HepG2 (cell line): ENCODE data around the gene FMNL2. TPM values are rescaled to one million over a fixed set of nuclear protein-coding genes. Genes with fewer than 3 reads are reported as not detected.
A peak's percentile ranks its signal among the peaks of the same experiment; 100 is the strongest.

ENCODE experiments used
- REXO4 ChIP-seq: sonication (generic); formaldehyde crosslinking; IDR thresholded peaks from 2 replicates; pipeline ENCODE4 v1.8.0; 2022; ENCODE audit warnings: missing genetic modification reagents, mild to moderate bottlenecking, borderline replicate concordance
- SMARCC2 ChIP-seq: fragments of 450-650 bp; IDR thresholded peaks from 2 replicates; pipeline ENCODE4 v1.6.1; 2017; ENCODE audit warnings: antibody characterized with exemption, mild to moderate bottlenecking
- SSRP1 ChIP-seq: IDR thresholded peaks from 2 replicates; pipeline ENCODE4 v1.6.1; 2016; ENCODE audit warnings: control low read depth
- STAG1 ChIP-seq: sonication (generic); formaldehyde crosslinking; IDR thresholded peaks from 2 replicates; pipeline ENCODE4 v1.4.0; 2020; ENCODE audit warnings: missing genetic modification reagents
- WIZ ChIP-seq: sonication (generic); formaldehyde crosslinking; IDR thresholded peaks from 2 replicates; pipeline ENCODE4 v1.5.1; 2020; ENCODE audit warnings: mild to moderate bottlenecking, missing genetic modification reagents
- ZNF761 ChIP-seq: sonication (generic); formaldehyde crosslinking; conservative IDR thresholded peaks from 2 replicates; pipeline ENCODE4 v1.4.0; 2020; ENCODE audit warnings: mild to moderate bottlenecking, missing genetic modification reagents
- ZSCAN9 ChIP-seq: IDR thresholded peaks from 2 replicates; pipeline ENCODE4 v1.6.1; 2016; ENCODE audit warnings: borderline replicate concordance
- polyA plus RNA-seq, 8 experiments: library from polyadenylated mRNA; depleted of rRNA in 3 of 8; stranded (reverse) in 7 of 8; unstranded in 1 of 8; fragments of >200 nt; fragmentation: Illumina TruSeq in 4 of 8; extraction: Trizol in 4 of 8; gene quantifications; 2 replicates each; pipeline versions ENCODE4 v1.2.1 to v1.2.3, GENCODE V29; 2011 to 2016; ENCODE audit warnings: low read depth in 4 of 8, missing spikeins in 1 of 8, mixed read lengths in 1 of 8; ENCODE audit not compliant: insufficient read depth in 1 of 8
- total RNA-seq, 5 experiments: library from RNA; depleted of rRNA; stranded (reverse); fragments of >200 nt; fragmentation: Illumina TruSeq; extraction: Trizol; gene quantifications; 2 replicates each; pipeline ENCODE4 v1.2.3, GENCODE V29; 2016; ENCODE audit warnings: low read depth in 1 of 5
- TF ChIP-seq, protein P1 (sequence below): sonication (generic); formaldehyde crosslinking; conservative IDR thresholded peaks from 2 replicates; pipeline ENCODE4 v1.4.0; 2020; ENCODE audit warnings: mild to moderate bottlenecking, missing genetic modification reagents, moderate library complexity
- TF ChIP-seq, protein P2 (sequence below): IDR thresholded peaks from 2 replicates; pipeline ENCODE4 v1.6.1; 2016; ENCODE audit warnings: missing biosample characterization, missing genetic modification reagents, low read depth
- TF ChIP-seq, protein P3 (sequence below), 2 experiments: sonication (generic) in 1 of 2; formaldehyde crosslinking in 1 of 2; IDR thresholded peaks; 2 replicates each; pipeline versions ENCODE4 v1.4.0 to v1.6.1; 2018 to 2020; ENCODE audit warnings: missing genetic modification reagents in 2 of 2, borderline replicate concordance in 1 of 2, low read depth in 1 of 2, mild to moderate bottlenecking in 1 of 2, missing biosample characterization in 1 of 2
- TF ChIP-seq, protein P4 (sequence below): IDR thresholded peaks from 2 replicates; pipeline ENCODE4 v1.6.1; 2012; ENCODE audit warnings: low read depth, low read length, improper control_type of control experiment
- TF ChIP-seq, protein P5 (sequence below): sonication (generic); formaldehyde crosslinking; IDR thresholded peaks from 2 replicates; pipeline ENCODE4 v1.5.0; 2020; ENCODE audit warnings: mild to moderate bottlenecking, missing genetic modification reagents, borderline replicate concordance

FMNL2 gene
- total and polyA plus RNA-seq, 2 of the 13 experiments (the other 11 are each of a cell fraction or from before 2014, with no cell fraction given): 66.5 to 67.7 TPM

DNA sequence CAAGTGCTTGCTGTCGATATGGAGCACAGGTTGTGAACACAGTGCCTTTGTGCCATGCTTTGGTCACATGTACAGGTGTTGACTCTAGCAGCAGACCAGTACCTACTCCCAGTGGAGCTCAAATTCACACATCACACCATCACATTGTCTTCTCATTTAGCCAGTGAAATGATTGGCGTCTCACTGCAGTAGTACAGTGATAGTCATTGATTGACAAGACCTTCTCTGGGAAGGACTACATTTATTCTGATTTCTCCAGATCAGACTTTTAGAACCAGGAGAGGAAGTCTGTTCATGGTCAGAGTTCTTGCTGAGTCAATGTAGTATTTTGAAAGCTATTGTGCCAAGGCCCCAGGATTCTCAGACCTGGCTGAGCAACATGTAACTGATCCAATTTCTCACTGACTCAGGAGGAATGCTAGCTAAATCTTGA lies 75.2 kb downstream of the FMNL2 start (continued):
- TF ChIP-seq, protein P1, sequence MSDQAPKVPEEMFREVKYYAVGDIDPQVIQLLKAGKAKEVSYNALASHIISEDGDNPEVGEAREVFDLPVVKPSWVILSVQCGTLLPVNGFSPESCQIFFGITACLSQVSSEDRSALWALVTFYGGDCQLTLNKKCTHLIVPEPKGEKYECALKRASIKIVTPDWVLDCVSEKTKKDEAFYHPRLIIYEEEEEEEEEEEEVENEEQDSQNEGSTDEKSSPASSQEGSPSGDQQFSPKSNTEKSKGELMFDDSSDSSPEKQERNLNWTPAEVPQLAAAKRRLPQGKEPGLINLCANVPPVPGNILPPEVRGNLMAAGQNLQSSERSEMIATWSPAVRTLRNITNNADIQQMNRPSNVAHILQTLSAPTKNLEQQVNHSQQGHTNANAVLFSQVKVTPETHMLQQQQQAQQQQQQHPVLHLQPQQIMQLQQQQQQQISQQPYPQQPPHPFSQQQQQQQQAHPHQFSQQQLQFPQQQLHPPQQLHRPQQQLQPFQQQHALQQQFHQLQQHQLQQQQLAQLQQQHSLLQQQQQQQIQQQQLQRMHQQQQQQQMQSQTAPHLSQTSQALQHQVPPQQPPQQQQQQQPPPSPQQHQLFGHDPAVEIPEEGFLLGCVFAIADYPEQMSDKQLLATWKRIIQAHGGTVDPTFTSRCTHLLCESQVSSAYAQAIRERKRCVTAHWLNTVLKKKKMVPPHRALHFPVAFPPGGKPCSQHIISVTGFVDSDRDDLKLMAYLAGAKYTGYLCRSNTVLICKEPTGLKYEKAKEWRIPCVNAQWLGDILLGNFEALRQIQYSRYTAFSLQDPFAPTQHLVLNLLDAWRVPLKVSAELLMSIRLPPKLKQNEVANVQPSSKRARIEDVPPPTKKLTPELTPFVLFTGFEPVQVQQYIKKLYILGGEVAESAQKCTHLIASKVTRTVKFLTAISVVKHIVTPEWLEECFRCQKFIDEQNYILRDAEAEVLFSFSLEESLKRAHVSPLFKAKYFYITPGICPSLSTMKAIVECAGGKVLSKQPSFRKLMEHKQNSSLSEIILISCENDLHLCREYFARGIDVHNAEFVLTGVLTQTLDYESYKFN (CRISPR knock-in tag): peak; percentile 93
- TF ChIP-seq, protein P2, sequence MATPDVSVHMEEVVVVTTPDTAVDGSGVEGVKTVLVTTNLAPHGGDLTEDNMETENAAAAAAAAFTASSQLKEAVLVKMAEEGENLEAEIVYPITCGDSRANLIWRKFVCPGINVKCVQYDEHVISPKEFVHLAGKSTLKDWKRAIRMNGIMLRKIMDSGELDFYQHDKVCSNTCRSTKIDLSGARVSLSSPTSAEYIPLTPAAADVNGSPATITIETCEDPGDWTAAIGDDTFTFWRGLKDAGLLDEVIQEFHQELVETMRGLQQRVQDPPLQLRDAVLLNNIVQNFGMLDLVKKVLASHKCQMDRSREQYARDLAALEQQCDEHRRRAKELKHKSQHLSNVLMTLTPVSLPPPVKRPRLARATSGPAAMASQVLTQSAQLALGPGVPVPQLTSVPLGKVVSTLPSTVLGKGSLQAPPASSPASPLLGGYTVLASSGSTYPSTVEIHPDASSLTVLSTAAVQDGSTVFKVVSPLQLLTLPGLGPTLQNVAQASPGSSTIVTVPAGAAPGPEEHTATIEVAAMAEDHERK (CRISPR knock-in tag): peak; percentile 28; the same call in 1 of the 2 replicates
- TF ChIP-seq REXO4 (CRISPR knock-in tag) (no peak), SMARCC2 (no peak), ZNF761 (peak; percentile 91), WIZ (CRISPR knock-in tag) (peak; percentile 97), STAG1 (CRISPR knock-in tag) (no peak; the same call in none of the 2 replicates), SSRP1 (CRISPR knock-in tag) (peak; percentile 95), ZSCAN9 (CRISPR knock-in tag) (peak; percentile 96)
- TF ChIP-seq, protein P3, sequence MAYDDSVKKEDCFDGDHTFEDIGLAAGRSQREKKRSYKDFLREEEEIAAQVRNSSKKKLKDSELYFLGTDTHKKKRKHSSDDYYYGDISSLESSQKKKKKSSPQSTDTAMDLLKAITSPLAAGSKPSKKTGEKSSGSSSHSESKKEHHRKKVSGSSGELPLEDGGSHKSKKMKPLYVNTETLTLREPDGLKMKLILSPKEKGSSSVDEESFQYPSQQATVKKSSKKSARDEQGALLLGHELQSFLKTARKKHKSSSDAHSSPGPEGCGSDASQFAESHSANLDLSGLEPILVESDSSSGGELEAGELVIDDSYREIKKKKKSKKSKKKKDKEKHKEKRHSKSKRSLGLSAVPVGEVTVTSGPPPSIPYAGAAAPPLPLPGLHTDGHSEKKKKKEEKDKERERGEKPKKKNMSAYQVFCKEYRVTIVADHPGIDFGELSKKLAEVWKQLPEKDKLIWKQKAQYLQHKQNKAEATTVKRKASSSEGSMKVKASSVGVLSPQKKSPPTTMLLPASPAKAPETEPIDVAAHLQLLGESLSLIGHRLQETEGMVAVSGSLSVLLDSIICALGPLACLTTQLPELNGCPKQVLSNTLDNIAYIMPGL (CRISPR knock-in tag; IDR thresholded peaks at IDR 0.05; ENCODE audit: borderline replicate concordance in 1 of 2, low read depth in 1 of 2): peak; percentile 69 to 70; a peak in 3 of 4 replicates
- TF ChIP-seq, protein P4, sequence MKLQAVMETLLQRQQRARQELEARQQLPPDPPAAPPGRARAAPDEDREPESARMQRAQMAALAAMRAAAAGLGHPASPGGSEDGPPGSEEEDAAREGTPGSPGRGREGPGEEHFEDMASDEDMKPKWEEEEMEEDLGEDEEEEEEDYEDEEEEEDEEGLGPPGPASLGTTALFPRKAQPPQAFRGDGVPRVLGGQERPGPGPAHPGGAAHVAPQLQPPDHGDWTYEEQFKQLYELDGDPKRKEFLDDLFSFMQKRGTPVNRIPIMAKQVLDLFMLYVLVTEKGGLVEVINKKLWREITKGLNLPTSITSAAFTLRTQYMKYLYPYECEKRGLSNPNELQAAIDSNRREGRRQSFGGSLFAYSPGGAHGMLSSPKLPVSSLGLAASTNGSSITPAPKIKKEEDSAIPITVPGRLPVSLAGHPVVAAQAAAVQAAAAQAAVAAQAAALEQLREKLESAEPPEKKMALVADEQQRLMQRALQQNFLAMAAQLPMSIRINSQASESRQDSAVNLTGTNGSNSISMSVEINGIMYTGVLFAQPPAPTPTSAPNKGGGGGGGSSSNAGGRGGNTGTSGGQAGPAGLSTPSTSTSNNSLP: no peak
- TF ChIP-seq, protein P5, sequence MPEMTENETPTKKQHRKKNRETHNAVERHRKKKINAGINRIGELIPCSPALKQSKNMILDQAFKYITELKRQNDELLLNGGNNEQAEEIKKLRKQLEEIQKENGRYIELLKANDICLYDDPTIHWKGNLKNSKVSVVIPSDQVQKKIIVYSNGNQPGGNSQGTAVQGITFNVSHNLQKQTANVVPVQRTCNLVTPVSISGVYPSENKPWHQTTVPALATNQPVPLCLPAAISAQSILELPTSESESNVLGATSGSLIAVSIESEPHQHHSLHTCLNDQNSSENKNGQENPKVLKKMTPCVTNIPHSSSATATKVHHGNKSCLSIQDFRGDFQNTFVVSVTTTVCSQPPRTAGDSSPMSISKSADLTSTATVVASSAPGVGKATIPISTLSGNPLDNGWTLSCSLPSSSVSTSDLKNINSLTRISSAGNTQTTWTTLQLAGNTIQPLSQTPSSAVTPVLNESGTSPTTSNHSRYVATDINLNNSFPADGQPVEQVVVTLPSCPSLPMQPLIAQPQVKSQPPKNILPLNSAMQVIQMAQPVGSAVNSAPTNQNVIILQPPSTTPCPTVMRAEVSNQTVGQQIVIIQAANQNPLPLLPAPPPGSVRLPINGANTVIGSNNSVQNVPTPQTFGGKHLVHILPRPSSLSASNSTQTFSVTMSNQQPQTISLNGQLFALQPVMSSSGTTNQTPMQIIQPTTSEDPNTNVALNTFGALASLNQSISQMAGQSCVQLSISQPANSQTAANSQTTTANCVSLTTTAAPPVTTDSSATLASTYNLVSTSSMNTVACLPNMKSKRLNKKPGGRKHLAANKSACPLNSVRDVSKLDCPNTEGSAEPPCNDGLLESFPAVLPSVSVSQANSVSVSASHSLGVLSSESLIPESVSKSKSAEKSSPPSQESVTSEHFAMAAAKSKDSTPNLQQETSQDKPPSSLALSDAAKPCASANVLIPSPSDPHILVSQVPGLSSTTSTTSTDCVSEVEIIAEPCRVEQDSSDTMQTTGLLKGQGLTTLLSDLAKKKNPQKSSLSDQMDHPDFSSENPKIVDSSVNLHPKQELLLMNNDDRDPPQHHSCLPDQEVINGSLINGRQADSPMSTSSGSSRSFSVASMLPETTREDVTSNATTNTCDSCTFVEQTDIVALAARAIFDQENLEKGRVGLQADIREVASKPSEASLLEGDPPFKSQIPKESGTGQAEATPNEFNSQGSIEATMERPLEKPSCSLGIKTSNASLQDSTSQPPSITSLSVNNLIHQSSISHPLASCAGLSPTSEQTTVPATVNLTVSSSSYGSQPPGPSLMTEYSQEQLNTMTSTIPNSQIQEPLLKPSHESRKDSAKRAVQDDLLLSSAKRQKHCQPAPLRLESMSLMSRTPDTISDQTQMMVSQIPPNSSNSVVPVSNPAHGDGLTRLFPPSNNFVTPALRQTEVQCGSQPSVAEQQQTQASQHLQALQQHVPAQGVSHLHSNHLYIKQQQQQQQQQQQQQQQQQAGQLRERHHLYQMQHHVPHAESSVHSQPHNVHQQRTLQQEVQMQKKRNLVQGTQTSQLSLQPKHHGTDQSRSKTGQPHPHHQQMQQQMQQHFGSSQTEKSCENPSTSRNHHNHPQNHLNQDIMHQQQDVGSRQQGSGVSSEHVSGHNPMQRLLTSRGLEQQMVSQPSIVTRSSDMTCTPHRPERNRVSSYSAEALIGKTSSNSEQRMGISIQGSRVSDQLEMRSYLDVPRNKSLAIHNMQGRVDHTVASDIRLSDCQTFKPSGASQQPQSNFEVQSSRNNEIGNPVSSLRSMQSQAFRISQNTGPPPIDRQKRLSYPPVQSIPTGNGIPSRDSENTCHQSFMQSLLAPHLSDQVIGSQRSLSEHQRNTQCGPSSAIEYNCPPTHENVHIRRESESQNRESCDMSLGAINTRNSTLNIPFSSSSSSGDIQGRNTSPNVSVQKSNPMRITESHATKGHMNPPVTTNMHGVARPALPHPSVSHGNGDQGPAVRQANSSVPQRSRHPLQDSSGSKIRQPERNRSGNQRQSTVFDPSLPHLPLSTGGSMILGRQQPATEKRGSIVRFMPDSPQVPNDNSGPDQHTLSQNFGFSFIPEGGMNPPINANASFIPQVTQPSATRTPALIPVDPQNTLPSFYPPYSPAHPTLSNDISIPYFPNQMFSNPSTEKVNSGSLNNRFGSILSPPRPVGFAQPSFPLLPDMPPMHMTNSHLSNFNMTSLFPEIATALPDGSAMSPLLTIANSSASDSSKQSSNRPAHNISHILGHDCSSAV (CRISPR knock-in tag): no peak
